CD4-positive, alpha-beta T cell (primary cell): ENCODE results near the gene ZNF324. TPM values are rescaled to one million over a fixed set of nuclear protein-coding genes. Genes with fewer than 3 reads are reported as not detected.
A peak's percentile ranks its signal among the peaks of the same experiment; 100 is the strongest.

ENCODE experiments used
- ATAC-seq: fragments of 200-7000 bp; cut with Tn5 transposase; one replicate; pipeline ENCODE4 v1.10.0; 2022; ENCODE audit warnings: mild to moderate bottlenecking; ENCODE audit not compliant: poor library complexity
- CTCF ChIA-PET: fragments of 350-600 bp; sonication (Branson Sonifier 250); formaldehyde crosslinking; loops from one replicate; lab custom pipeline; 2021; ENCODE audit warnings: antibody characterized with exemption, inconsistent platforms; lab: Charles Lee
- POLR2A ChIA-PET: fragments of 350-600 bp; sonication (Branson Sonifier 250); formaldehyde crosslinking; loops from one replicate; lab custom pipeline; 2021; ENCODE audit warnings: antibody characterized with exemption, inconsistent platforms; lab: Charles Lee
- DNase-seq, 14 experiments: peaks; one replicate each; pipeline ENCODE4 v3.0.0-alpha.2; 2013 to 2020; ENCODE audit warnings: mixed read lengths in 2 of 14
- H3K27ac ChIP-seq, 2 donors: one replicate each; pipeline versions ENCODE4 v1.5.1 to v1.7.0; 2013; ENCODE audit warnings: low read length in 2 of 2, low read depth in 1 of 2, mild to moderate bottlenecking in 1 of 2
- H3K27me3 ChIP-seq, 2 experiments: 1 replicate in 1 of 2; 2 replicates in 1 of 2; pipeline versions ENCODE4 v1.6.1 to v1.7.0; 2013; ENCODE audit warnings: low read length in 2 of 2, control low read depth in 1 of 2, mild to moderate bottlenecking in 1 of 2, moderate library complexity in 1 of 2; ENCODE audit not compliant: insufficient read depth in 2 of 2, control insufficient read depth in 1 of 2
- H3K36me3 ChIP-seq: one replicate; pipeline ENCODE4 v1.6.1; 2013; ENCODE audit warnings: low read length, control low read depth; ENCODE audit not compliant: insufficient read depth
- H3K4me1 ChIP-seq: one replicate; pipeline ENCODE4 v1.6.1; 2013; ENCODE audit warnings: low read length, control low read depth; ENCODE audit not compliant: insufficient read depth
- H3K4me3 ChIP-seq: one replicate; pipeline ENCODE4 v1.5.1; 2013; ENCODE audit warnings: mild to moderate bottlenecking, low read length, moderate library complexity
- H3K9me3 ChIP-seq, 2 experiments: 1 replicate in 1 of 2; 2 replicates in 1 of 2; pipeline versions ENCODE4 v1.6.1 to v1.7.0; 2013; ENCODE audit warnings: low read length in 2 of 2, mild to moderate bottlenecking in 2 of 2, control low read depth in 1 of 2, moderate library complexity in 1 of 2; ENCODE audit not compliant: control insufficient read depth in 1 of 2, insufficient read depth in 1 of 2
- H3K27ac Mint-ChIP-seq: one replicate; pipeline ENCODE4 v1.8.0; 2020; ENCODE audit warnings: mixed read lengths
- H3K27me3 Mint-ChIP-seq: one replicate; pipeline ENCODE4 v1.8.0; 2021; ENCODE audit warnings: mixed read lengths
- H3K36me3 Mint-ChIP-seq: one replicate; pipeline ENCODE4 v1.8.0; 2021; ENCODE audit warnings: low read depth, mixed read lengths
- H3K4me1 Mint-ChIP-seq: one replicate; pipeline ENCODE4 v1.8.0; 2021; ENCODE audit warnings: low read depth, mixed read lengths
- H3K4me3 Mint-ChIP-seq: one replicate; pipeline ENCODE4 v1.8.0; 2020; ENCODE audit warnings: mild to moderate bottlenecking, mixed read lengths
- H3K9me3 Mint-ChIP-seq: one replicate; pipeline ENCODE4 v1.8.0; 2020; ENCODE audit warnings: mixed read lengths
- CTCF ChIP-seq: fragments of 200-600 bp; IDR thresholded peaks from one replicate; pipeline ENCODE4 v1.8.0; 2022; ENCODE audit warnings: antibody characterized with exemption, mild to moderate bottlenecking
- intact Hi-C, 2 experiments: fragments of 100-400 bp; cut with DNase I in 1 of 2; cut with micrococcal nuclease in 1 of 2; formaldehyde crosslinking; loops; one replicate each; pipeline versions ENCODE4 v1.15.1 to v1.9.0; 2023 to 2025; cut with DNase I, micrococcal nuclease
- total RNA-seq, 174 experiments: library from RNA in 2 of 174; stranded (reverse) in 2 of 174; gene quantifications; one replicate each; pipeline ENCODE4 v1.2.3 and lab custom pipeline; 2021 to 2026

The ZNF324 gene
- total RNA-seq, 2 experiments from 2014 or later: 24.3 to 25.2 TPM

GRCh38 chr19:58519355-58520256 lies 52.7 kb downstream of the ZNF324 start, which contains the start of gene ZBTB45:
Gene ZBTB45, minus strand, starts transcription at chr19:58519810. Its CDS starts 2,137 bp downstream, at chr19:58517673.
- H3K4me1 Mint-ChIP-seq: peaks cover 43% of the 10 kb centered on the region
- ChIA-PET CTCF (interaction anchor here (0.7 to 4.7 kb wide), 22 partner anchors 19 to 291 kb away, joined by 3 to 60 read pairs (median 5); partner anchors contain the start of genes CHMP2A, MZF1, TRIM28 and UBE2M), POLR2A (interaction anchor here (0.8 to 3.5 kb wide), 20 partner anchors 16 to 1032 kb away, joined by 3 to 56 read pairs (median 10); partner anchors contain the start of genes CHMP2A, MZF1, TRIM28 and UBE2M)
- Histone ChIP-seq H3K4me1 (peaks cover 51% of the 10 kb centered on the region), H3K4me3 (peak within 1 kb of the TSS; percentile 86), H3K9me3 (no peaks in the 10 kb centered on the region), H3K36me3 (peaks cover 19% of the 10 kb centered on the region), H3K27me3 (no peaks in the 10 kb centered on the region), H3K27ac (peak within 1 kb of the TSS; percentile 87 to 95)
- peaks cover 27% of the 10 kb centered on the region for H3K36me3 Mint-ChIP-seq
- peak; percentile 82 for TF ChIP-seq CTCF
- intact Hi-C loops: loop anchor here (1.0 to 5.0 kb wide), 9 partner anchors 17 to 212 kb away; partner anchors contain the start of genes TRIM28 (in 2 of the 2), ERVK3-1 (in 1 of the 2) and ZSCAN22 (in 1 of the 2)
- H3K27me3 Mint-ChIP-seq: no peaks in the 10 kb centered on the region
- no peaks in the 10 kb centered on the region for H3K9me3 Mint-ChIP-seq
- peak; percentile 77 to 96 (median 84) for DNase-seq
- ATAC-seq: peak; percentile 78
- peak within 1 kb of the TSS; percentile 99 for H3K4me3 Mint-ChIP-seq
- peak within 1 kb of the TSS; percentile 98 for H3K27ac Mint-ChIP-seq

DNA sequence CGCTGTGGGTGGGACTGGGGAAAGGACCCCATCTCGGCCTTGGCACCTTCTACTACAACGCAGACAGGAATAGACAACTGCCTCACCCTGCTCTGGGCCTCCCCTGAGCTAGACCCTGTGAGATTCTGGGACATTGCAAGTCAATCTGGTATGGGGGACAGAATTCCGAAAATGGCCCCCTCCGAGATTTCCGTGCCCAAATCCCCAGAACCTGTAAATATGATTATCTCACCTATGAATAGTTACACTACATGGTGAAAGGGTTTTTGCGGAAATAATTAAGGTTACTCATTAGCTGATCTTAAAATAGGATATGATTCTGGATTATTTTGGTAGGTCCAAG lies 53.3 kb downstream of the ZNF324 start:
- Mint-ChIP-seq H3K4me3 (peak overlapping the region; percentile 99), H3K27ac (peak overlapping the region; percentile 98), H3K36me3 (peaks cover 27% of the 10 kb centered on the region), H3K27me3 (no peaks in the 10 kb centered on the region), H3K9me3 (no peaks in the 10 kb centered on the region), H3K4me1 (peaks cover 39% of the 10 kb centered on the region)
- ATAC-seq: no peak
- H3K4me3 ChIP-seq: peak overlapping the region; percentile 86
- POLR2A ChIA-PET: interaction anchor here (0.8 to 3.5 kb wide), 19 partner anchors 15 to 1033 kb away, joined by 3 to 56 read pairs (median 11); partner anchors contain the start of genes CHMP2A, MZF1, TRIM28 and UBE2M
- peak overlapping the region; percentile 87 to 95 for H3K27ac ChIP-seq
- CTCF ChIA-PET: interaction anchor here (0.7 to 4.7 kb wide), 21 partner anchors 19 to 292 kb away, joined by 3 to 60 read pairs (median 5); partner anchors contain the start of genes CHMP2A, MZF1, TRIM28 and UBE2M
- no peak for DNase-seq
- intact Hi-C loops: loop anchor here in 1 of 2 experiments (1.0 to 2.0 kb wide), 2 partner anchors 17 to 39 kb away; no protein-coding TSS in a partner anchor
- peaks cover 19% of the 10 kb centered on the region for H3K36me3 ChIP-seq
- TF ChIP-seq CTCF: no peak
- H3K4me1 ChIP-seq: peaks cover 49% of the 10 kb centered on the region
- H3K27me3 ChIP-seq: no peaks in the 10 kb centered on the region
- no peaks in the 10 kb centered on the region for H3K9me3 ChIP-seq

DNA sequence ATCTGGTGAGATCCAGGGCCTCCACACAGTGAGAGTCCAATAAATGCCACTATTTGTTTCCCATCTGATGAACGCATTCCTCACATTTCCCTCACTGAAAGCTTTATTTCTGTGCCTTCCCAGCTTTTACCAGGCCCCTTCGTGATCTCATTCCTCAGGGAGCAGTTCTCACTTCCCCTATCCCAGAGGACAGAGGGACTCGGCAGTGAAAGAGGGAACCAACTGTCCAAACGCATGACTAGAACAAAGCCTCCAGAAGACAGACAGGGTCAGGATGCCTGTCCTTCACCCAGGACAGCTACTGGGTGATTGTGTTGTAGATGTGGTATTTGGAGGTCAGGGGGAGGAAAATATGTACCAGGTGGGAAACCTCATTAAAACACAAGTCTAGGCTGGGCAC lies 54.8 kb downstream of the ZNF324 start:
- Mint-ChIP-seq H3K4me3 (peak overlapping the region; percentile 54), H3K9me3 (no peaks in the 10 kb centered on the region), H3K27me3 (no peaks in the 10 kb centered on the region), H3K27ac (peak overlapping the region; percentile 73), H3K4me1 (peaks cover 31% of the 10 kb centered on the region), H3K36me3 (peaks cover 23% of the 10 kb centered on the region)
- POLR2A ChIA-PET: interaction anchor here (0.9 to 3.5 kb wide), 5 partner anchors 22 to 54 kb away, joined by 4 to 56 read pairs (median 27); partner anchors contain the start of genes MZF1, TRIM28 and UBE2M
- CTCF ChIA-PET: interaction anchor here (4.7 kb wide), 1 partner anchor 60 kb away, joined by 60 read pairs; no protein-coding TSS in a partner anchor
- intact Hi-C loops: loop anchor here in 1 of 2 experiments (2.0 kb wide), 1 partner anchor 15 kb away; no protein-coding TSS in a partner anchor
- no peak for TF ChIP-seq CTCF
- no peaks in the 10 kb centered on the region for H3K27me3 ChIP-seq
- no peak overlapping the region for H3K4me3 ChIP-seq
- no peak for ATAC-seq
- no peaks in the 10 kb centered on the region for H3K9me3 ChIP-seq
- peaks cover 36% of the 10 kb centered on the region for H3K4me1 ChIP-seq
- DNase-seq: no peak
- no peak overlapping the region for H3K27ac ChIP-seq
- peaks cover 6% of the 10 kb centered on the region for H3K36me3 ChIP-seq
